Chondrocyte (in vitro differentiated cells): Measurements from ENCODE around the gene CGN. TPM values are rescaled to one million over a fixed set of nuclear protein-coding genes. Genes with fewer than 3 reads are reported as not detected.
A peak's percentile ranks its signal among the peaks of the same experiment; 100 is the strongest.

Experiments used
- DNase-seq: peaks from one replicate; pipeline ENCODE4 v3.0.0; 2021; ENCODE audit warnings: mixed read lengths, low spot score
- H3K27ac Mint-ChIP-seq: one replicate; pipeline ENCODE4 v1.8.0; 2021; ENCODE audit warnings: mild to moderate bottlenecking, moderate library complexity, mixed read lengths; ENCODE audit not compliant: unreplicated experiment
- H3K27me3 Mint-ChIP-seq: 2 replicates; pipeline ENCODE4 v1.8.0; 2021; ENCODE audit warnings: low read depth, mixed read lengths
- H3K36me3 Mint-ChIP-seq: 2 replicates; pipeline ENCODE4 v1.8.0; 2021; ENCODE audit warnings: low read depth, mixed read lengths
- H3K4me1 Mint-ChIP-seq: 2 replicates; pipeline ENCODE4 v1.8.0; 2021; ENCODE audit warnings: low read depth, mild to moderate bottlenecking, mixed read lengths
- H3K4me3 Mint-ChIP-seq: one replicate; pipeline ENCODE4 v1.8.0; 2021; ENCODE audit warnings: mild to moderate bottlenecking, moderate library complexity, mixed read lengths; ENCODE audit not compliant: unreplicated experiment
- H3K9me3 Mint-ChIP-seq: 2 replicates; pipeline ENCODE4 v1.8.0; 2021; ENCODE audit warnings: low read depth, mixed read lengths
- total RNA-seq: library from RNA; stranded (reverse); gene quantifications from 3 replicates; pipeline ENCODE4 v1.2.1, GENCODE V29; 2021
- TF ChIP-seq, protein P1 (sequence below): fragments of 200-600 bp; sonication (generic); IDR thresholded peaks from 2 replicates; pipeline ENCODE4 v1.5.0; 2021; ENCODE audit warnings: antibody characterized with exemption, mild to moderate bottlenecking, moderate library complexity

CGN gene
- total RNA-seq, 1 donor from 2014 or later, result 1.0 TPM

DNA sequence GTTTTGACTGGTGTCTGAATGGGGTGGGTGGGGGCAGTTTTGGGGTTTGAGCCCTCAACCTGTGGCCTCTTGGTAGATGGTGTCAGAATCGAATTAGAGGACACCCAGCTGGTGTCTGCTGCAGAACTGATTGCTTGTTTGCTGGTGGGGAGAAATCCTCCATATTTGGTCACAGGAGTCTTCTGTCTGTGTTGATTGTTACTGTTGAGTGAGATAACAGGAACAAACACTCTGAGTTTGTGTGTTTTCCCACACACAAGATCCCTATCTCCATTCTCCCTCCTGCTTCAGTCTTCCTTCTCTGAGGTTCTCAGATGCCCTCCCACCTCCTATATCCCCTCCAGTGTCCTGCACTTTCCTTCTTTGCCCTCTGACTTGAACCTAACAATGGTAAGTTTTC, 19.1 kb upstream of the CGN start:
- no peak overlapping the region for H3K27ac Mint-ChIP-seq
- H3K4me1 Mint-ChIP-seq, result peaks cover 15% of the 10 kb centered on the region
- H3K36me3 Mint-ChIP-seq, result no peaks in the 10 kb centered on the region
- no peak for DNase-seq
- H3K4me3 Mint-ChIP-seq, result no peak overlapping the region
- H3K9me3 Mint-ChIP-seq, result no peaks in the 10 kb centered on the region
- no peaks in the 10 kb centered on the region for H3K27me3 Mint-ChIP-seq
- TF ChIP-seq, protein P1, sequence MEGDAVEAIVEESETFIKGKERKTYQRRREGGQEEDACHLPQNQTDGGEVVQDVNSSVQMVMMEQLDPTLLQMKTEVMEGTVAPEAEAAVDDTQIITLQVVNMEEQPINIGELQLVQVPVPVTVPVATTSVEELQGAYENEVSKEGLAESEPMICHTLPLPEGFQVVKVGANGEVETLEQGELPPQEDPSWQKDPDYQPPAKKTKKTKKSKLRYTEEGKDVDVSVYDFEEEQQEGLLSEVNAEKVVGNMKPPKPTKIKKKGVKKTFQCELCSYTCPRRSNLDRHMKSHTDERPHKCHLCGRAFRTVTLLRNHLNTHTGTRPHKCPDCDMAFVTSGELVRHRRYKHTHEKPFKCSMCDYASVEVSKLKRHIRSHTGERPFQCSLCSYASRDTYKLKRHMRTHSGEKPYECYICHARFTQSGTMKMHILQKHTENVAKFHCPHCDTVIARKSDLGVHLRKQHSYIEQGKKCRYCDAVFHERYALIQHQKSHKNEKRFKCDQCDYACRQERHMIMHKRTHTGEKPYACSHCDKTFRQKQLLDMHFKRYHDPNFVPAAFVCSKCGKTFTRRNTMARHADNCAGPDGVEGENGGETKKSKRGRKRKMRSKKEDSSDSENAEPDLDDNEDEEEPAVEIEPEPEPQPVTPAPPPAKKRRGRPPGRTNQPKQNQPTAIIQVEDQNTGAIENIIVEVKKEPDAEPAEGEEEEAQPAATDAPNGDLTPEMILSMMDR, result no peak

DNA sequence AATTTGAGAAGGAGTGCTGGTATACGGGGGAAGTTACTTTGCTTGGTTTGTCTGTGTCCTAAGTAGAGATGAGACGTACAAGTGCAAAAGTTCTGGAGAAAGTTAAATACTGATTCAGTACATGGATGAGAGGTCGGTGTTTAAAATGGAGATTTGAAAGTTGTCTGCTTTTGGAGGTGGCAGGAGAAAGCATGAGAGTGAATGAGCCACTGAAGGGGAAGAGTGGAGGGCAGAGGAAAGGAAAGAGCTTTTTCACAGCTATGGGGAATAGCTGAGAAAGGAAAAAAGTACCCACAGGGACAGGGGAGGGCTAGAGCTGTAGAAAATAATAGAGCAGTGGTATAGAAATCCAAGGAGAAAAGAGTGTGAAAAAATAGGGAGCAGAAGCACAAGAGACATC, 18.1 kb upstream of the CGN start:
- Mint-ChIP-seq H3K4me1 (peaks cover 15% of the 10 kb centered on the region), H3K27me3 (no peaks in the 10 kb centered on the region), H3K36me3 (no peaks in the 10 kb centered on the region), H3K27ac (no peak overlapping the region), H3K4me3 (no peak overlapping the region), H3K9me3 (no peaks in the 10 kb centered on the region)
- no peak for DNase-seq
- TF ChIP-seq, protein P1, result no peak

DNA sequence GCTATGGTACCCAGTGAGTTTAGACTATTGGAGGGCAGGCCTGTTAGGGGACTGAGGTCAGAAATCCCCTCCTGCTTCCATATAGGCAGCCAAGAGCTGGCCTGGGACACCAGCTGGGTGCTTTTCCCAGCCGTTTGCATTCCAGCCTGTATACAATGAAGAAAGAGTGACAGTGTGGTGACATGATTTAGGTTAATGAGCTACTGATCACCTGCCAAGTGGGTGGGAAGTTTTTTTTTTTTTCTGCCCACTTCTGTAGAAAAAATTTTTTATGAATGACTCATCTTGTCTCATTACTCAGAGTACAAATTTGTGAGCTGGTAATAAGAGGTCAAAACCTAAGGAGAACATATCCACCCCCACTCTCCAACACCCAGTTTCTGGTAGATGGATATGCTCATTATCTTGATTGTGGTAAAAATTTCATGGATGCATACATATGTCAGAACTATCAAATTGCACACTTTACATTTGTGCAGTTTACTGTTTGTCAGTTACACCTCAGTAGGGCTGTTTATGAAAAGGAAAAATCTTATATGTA, 16.4 kb upstream of the CGN start:
- TF ChIP-seq, protein P1, result no peak
- Mint-ChIP-seq H3K27ac (peak overlapping the region; percentile 30), H3K4me3 (no peak overlapping the region), H3K27me3 (peaks cover under 1% of the 10 kb centered on the region), H3K4me1 (peaks cover 15% of the 10 kb centered on the region), H3K9me3 (no peaks in the 10 kb centered on the region), H3K36me3 (no peaks in the 10 kb centered on the region)
- no peak for DNase-seq

DNA sequence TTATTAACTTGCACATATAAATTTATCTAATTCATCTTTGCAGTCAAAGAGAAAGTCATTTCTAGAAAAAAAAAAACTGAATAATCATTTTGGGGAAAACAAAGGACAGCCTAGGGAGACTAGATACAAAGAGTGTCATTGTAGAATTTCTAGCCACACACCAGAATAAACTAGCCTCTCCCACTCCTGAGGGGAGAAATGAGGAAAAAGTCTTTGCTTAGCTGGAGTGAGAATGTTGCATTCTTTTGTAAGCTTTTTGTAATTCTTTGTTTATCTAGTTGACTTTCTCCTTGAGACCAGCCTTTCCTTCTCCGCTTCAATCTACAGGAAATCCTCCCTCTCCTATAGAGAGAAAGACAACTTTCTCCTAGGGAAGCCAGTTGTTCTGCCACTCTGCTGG, 15.9 kb upstream of the CGN start:
- no peak overlapping the region for H3K4me3 Mint-ChIP-seq

DNA sequence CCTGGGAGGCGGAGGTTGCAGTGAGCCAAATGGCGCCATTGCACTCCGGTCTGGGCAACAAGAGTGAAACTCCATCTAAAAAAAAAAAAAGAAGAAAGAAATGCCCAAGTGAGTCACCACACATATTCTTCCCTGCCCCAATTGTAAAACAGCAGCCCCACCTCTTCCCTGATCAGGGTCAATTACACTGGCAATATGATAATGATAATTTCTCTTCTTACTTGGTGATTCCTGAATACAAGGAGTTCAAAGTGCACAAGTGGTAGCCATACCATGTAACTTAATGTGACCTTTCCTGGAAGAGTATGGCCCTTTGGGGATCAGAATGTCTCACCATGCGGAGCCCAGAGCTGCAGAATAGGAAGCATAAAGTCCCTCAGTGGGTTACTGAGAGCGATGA, 11.8 kb upstream of the CGN start:
- Mint-ChIP-seq H3K36me3 (no peaks in the 10 kb centered on the region), H3K27ac (no peak overlapping the region), H3K4me3 (no peak overlapping the region), H3K9me3 (no peaks in the 10 kb centered on the region), H3K27me3 (peaks cover 4% of the 10 kb centered on the region), H3K4me1 (peaks cover 15% of the 10 kb centered on the region)
- no peak for DNase-seq
- TF ChIP-seq, protein P1, result no peak

More for the DNA sequence above, 15.9 kb upstream of the CGN start:
- H3K36me3 Mint-ChIP-seq, result no peaks in the 10 kb centered on the region
- DNase-seq, result no peak
- H3K27ac Mint-ChIP-seq, result peak overlapping the region; percentile 70
- TF ChIP-seq, protein P1, result no peak
- H3K27me3 Mint-ChIP-seq, result peaks cover 2% of the 10 kb centered on the region
- H3K4me1 Mint-ChIP-seq, result peaks cover 15% of the 10 kb centered on the region
- no peaks in the 10 kb centered on the region for H3K9me3 Mint-ChIP-seq
